Measurements from ENCODE around the gene SLC4A11.
"Not testable (repeated sequence)": the region's sequence is repeated elsewhere in the genome, so short reads cannot be mapped to it uniquely, and the experiment has no call there.

Gene SLC4A11

DNA sequence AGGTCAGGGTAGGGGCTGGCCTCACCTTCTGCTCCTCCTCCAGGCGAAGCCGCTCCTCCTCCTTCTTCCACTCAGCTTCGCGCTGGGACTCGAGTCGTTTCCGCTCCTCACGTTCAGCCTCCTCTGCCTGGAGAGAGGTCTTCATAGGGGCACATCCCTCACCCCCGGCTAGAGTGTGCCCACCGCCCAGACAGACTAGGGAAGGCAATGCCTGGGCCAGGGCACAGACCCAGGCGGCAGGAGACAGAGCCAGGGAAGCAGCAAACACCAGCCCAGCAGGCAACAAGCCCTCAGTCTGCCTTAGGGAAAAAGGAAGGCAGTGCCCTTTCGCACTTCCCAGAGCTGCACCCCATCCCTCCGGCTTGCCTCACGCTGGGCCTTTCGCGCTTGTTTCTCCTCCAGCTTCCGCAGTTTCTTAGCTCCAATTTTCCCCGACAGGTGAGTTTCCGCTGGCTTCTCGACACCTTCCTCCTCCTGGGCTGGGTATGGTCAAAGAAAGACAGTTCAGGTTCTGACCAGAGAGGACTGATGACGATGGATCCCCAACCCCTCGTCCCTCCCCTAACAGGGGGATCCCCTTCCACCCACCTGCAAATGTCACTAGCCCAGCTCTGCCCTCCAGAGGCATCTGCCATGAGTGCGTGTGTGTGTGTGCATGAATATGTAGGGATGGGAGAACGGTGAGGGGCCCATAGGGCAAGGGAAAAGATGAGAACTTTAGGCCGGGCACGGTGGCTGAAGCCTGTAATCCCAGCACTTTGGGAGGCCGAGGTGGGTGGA, 38.8 kb downstream of the SLC4A11 start:
- no peak for DNase-seq

DNA sequence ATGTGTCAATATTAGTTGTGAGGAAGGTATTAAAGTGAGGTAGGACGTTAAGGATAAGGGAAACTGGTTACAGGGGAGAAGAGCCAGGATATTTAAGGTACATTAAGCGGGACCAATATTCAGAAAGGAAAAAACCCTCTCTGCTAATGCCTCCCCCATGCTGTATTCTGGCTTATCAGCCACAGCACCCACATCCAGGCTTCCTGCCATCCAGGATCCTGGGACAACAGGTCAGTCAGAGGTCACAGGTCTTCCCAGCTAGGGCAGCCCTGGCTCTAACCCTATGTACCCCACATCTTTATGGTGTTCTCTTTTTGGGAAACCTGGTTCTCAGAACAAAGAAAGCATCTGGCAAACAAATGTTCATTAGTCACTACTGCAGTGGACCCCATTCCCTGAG, 39.8 kb downstream of the SLC4A11 start:
- DNase-seq, result no peak

DNA sequence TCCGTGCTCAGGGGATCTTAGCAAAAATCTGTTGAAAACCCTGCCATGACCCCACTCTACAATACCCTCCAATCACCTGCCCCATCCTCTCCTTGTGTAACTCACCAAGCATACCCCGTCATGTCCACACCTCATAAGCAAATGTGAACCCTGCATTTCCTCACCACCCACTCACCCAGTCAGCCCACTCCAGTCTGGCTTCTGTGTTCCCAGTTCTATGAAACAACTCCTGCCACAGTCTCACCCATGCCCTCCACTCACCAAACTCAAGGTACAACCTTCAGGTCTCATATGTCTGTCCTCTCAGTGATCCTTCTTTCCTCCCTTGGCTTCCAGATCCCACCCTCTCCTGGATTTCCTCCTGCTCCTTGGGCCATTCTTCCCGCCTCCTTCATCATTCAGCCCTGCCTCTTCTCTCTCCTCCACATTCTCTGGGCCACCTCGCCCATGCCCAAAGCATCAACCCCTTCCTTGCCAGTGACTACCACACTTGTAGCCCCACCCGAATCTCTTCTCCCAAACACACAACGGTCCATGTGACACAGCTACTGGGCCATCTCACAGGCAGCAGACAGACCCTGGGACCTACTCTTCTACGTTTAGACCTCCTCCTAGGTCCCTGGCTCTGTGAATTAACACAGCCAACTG, 43.3 kb downstream of the SLC4A11 start:
- no peak for DNase-seq

DNA sequence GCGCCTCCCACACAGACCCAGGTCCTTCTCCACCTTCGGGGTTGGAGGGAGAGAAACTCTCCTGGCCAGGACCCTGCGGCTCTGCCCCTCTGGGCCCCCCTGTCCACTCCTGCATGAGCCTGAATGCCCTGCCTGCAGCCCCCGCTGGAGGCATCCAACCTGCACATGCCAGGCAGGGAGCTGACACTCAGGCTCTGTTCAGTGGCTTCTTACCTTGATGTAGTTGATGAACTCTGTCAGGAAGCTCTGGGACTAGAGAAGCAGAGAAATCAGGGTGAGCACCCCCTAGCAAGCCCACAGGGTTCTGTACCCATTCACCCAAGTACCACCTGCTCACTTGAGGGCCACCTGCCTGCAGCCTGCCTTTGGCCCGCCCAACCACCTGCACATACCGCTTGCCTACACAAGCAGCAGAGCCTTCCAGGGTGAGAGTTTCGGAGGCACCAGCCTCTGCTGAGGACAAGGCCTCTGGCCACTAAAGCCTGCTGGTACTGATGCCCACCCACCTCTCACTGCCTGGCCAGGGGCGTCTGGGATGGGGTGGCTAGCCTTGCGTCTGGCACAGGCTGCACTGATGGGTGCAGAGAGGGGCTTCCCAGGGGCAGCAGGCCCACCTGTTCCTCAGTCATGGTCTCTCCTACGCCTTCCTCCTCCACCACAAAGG, 44.2 kb downstream of the SLC4A11 start:
- DNase-seq, result no peak

DNA sequence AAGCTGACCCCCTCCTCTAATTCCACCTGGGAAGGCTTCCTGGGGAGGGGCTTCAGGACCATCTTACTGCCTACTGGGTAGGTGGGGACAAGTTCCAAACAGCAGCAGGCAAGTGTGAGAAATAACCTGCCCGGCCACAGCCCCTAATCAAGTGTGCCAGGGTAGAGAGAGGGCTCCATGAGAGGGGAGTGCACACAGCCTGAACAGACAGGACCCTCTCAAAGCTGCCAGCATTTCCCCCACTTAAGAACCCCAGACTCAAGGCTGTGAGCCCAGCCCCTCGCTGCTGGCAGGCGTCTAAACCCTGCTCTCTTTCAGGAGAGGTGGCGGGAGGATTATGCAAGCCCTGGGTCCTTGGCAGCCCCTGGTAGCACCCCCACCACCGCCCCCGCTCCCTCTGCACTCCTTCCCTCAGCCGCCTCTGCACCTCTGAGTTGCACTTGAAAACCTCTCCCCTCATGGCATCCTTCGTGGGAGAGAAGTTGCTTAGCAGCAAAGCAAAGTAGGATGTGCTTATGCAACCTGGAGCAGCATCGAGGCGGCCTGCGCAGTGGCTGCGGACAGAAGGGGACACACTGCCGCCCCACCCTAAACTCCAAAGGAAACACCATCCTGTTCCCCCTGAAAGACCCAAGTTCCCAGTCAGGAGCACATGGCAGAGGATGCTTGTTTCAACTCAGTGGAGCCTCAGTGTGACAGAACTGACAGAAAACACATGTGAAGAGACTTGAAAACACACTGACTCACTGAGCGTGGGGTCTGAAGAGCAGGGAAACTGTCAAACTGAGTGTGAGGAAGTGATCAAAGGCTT, 45.0 kb downstream of the SLC4A11 start:
- DNase-seq, result no peak

DNA sequence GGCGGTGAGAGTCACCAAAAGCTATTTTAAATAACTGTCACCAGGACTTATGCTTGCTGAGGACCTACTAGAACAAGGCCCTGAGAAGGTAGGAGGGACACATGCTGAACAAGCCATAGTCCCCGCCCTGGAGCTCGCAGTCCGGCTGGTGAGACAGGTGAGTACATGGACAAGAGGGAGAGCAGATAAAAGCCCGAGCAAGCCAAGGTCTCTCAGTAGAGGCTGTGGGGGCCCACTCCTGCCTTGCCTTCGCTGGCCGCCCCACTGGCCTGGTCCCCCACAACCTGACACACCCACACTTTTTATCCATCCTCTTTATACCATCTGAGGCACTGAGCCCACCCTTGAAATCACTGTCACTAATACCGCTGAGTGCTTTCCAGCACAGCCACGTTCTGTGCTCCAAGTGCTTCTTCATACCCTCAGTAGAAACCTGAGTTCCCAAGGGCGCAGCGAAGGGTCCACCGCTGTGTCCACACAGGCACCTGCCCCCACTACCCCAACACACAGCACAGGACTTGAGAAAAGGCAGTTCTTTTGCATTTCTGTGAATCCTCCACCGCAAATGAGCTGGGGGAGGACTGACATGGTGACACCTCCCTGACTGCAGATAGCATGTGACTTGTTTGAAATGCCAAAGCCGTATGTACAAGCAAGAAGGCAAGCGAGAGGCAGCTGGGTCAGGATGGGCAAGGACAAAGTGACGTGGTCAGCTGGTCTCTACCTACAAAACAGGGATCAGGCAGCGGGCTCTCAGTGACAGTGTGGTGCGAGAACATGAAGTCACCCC, 46.6 kb downstream of the SLC4A11 start:
- DNase-seq, result no peak

DNA sequence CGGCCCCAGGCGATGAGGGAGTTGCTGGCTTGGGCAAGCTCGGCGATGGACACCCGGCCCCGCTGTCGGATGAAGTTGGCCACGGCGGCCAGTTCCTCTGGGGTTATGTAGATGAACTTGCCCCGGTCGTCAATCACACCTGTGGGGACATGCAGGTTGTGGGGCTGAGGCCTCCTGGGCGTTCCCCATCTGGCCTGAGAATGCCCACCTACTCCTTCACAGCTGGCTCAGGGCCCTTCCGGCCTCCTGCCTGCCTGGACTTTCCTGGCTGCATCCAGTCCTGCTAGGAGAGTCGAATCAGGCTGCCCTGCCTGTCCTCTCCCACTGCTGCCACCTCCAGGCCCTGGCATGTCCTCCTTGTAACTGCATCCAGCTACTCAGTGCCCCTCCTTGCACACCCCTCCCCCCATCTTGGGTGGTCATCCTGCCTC, 48.3 kb downstream of the SLC4A11 start:
- no peak for DNase-seq

DNA sequence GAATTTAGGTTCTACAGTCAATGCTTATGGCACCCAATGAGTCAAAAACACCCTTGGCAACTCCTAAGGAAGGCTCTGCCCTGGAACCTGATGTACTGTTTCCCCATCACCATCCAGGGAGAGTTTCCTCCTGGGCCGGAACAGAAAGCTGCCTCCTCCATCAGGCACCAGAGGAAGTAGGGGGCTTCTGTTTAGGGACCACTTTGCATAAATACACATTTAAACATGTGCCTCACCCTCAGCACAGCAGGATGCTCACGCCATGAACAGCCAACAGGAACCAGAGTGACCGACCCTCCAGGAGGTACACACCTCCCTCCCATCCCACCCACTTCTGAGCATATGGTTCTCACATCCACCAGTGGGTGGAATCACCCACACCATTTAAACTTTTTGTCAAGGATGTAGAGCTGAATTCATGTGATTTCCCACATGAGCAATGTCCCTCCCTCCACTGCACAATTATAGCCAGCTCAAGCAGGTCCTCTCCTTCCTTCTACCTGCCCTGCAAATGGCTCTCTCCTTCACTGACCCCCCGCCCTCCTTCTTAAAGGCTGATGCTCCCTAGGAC, 49.3 kb downstream of the SLC4A11 start:
- DNase-seq, result no peak

DNA sequence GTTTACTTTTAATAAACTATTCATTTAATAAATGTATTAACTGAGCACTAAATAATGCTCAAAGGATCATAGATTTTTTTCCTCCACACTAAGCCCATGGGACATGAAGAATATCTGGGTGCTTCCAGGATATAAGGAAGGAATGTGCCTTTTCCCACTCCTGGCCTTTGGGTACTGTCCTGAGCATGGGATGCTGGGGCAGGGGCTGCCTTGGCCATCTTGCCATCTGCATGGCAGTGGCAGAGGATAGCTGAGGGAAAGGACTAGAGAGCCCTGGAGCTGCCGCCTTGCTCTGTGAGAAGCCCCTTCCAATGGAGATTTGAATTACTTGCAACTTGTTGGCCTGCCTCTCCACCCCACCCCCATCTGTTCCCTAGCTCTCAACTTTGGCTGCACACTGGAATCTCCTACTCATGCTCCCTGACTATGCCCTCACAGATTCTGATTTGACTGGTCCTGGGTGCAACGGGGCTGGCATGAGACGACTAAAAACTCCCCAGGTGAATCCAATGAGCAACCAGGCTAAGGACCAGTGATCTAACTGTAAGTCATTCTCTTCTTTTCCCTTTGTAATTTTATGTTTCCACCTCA, 50.1 kb downstream of the SLC4A11 start:
- no peak for DNase-seq

DNA sequence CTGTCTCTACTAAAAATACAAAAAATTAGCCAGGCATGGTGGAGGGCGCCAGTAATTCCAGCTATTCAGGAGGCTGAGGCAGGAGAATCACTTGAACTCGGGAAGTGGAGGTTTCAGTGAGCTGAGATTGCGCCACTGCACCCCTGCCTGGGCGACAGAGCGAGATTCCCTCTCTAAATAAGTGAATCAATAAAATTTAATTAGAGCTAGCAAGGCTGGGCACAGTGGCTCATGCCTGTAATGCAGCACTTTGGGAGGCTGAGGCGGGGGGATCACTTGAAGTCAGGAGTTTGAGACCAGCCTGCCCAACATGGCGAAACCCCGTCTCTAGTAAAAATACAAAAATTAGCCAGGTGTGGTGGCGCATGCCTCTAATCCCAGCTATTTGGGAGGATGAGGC, 51.1 kb downstream of the SLC4A11 start:
- DNase-seq, result not testable (repeated sequence)

DNA sequence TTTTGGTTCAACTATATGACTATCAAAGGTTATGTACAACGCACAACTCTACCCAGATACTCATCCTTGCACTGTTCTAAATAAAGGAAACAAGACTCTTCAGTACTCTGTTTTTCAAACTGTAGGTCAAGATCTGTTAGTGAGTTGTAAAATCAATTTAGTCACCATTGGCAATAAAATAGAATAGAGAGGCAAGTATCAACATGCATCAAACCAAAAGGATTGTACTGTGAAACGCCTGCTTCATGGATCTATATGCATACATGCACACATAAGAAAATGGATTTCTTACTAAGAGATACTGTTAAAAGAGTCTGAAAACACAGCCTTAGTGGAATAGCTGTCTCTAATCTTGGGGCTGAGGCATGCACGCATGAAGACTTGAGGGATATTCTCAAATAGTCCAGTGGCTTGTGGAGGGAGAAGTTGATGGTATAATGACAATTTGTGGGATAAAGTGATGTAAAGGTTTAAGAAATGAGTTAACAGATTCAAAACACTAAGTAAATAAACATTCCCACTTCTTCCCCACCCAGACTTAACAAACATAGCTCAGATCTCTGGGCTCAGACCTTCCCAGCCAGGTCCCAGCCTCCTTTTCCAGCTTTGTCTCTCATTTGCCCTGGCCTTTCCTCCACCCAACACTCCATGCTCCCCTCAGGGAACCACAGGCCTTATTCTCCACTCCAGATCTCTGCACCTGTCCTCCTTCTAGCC, 54.9 kb downstream of the SLC4A11 start:
- DNase-seq, result no peak

DNA sequence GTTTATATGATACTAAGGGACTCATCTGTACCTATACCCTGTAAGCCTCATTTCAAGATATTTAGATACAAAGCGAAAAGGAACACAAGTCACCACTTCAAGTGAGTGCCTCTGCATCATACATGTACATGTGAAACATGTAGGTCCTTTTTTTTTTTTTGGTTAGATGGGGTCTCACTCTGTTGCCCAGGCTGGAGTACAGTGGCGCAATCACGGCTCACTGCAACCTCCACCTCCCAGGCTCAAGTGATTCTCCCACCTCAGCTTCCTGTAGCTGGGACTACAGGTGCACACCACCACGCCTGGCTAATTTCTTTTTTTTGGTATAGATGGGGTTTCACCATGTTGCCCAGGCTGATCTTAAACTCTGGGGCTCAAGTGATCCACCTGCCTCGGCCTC, 56.6 kb downstream of the SLC4A11 start:
- not testable (repeated sequence) for DNase-seq

DNA sequence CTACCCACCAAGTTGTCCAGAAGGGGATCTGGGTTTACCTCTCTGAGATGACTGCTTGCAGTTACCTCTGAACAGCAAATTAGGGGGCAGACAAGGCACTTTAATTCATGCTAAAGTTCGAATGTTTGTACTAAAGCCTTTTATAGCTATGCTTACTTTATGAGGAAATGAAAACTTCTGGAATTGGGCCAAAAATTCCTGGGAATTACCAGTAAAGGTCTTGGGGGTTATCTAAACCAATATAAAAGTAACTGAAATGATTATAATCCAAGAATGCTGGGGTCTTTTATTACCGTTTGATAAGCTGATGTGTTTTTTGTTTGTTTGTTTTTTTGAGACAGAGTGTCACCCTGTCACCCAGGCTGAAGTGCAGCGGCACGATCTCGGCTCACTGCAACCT, 57.7 kb downstream of the SLC4A11 start:
- DNase-seq, result no peak

DNA sequence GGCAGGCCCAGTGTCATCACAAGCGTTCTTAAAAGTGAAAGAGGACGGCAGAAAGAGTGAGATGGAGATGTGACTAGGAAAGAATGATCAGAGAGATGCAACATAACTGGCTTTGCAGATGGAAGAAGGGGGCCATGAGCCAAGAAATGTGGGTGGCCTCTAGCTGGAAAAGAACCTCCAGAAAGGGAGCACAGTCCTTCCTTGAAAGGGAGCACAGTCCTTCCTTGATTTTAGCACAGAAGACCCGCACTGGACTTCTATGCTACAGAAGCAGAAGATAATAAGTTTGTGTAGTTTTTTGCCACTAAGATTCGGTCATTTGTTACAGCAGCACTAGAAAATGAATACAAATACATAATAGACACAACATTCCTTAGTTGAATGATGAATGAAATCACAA, 58.7 kb downstream of the SLC4A11 start:
- DNase-seq, result no peak

DNA sequence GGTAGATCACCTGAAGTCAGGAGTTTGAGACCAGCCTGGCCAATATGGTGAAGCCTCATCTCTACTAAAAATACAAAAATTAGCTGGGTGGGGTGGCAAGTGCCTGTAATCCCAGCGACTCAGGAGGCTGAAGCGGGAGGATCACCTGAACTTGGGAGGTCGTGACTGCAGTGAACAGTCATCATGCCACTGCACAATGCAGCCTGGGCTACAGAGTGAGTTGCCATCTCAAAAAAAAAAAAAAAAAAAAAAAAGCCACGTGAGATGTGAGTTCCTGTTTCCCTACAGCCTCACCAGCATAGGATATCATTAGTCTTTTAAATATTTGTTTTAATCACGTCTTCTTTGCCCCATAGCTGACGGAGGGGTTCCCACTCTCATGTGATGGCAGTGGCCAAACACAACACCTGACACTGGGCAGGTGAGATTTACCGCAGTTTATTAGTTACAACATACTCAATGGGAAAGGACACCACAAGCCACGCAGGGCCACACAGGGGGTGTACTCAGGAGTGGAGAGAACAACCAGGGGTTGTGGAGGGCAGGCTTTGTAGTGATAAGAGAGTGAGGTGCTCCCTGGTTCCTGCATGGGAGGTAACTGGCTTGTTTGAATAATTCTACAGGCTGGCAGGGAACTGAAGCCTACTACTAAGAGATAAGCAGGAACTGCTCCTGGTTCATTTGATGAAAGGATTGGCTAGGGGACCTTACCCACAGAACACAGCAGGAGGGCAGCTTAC, 61.1 kb downstream of the SLC4A11 start:
- no peak for DNase-seq
